Hematopoietic multipotent progenitor cell treated with erythropoietin and hydrocortisone succinate and interleukin-3 and kit ligand, for 15 days (in vitro differentiated cells): ENCODE data around the gene ELOVL4.
A peak's percentile ranks its signal among the peaks of the same experiment; 100 is the strongest.

ENCODE experiments used
- DNase-seq: peaks from one replicate; pipeline ENCODE4 v3.0.0-alpha.2; 2015; ENCODE audit warnings: low spot score

The ELOVL4 gene

DNA sequence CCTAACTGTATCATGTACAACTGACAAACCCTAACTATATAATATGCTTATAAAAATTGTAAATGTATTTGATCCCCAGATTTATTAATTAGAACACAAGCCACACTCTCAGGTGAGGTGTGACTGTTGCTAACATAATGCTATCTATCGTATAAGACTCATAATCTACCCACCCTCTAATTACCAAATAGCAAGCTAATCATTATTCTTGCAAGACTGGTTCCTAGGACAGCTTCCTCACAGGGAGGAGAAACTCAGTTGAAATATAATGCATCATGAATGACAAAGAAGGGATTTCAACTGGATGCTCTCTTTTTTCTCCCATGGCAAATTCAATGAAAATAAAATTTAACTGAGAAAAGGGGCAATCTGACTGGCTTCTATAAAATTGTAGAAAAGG lies 35.4 kb downstream of the ELOVL4 start:
- no peak for DNase-seq

DNA sequence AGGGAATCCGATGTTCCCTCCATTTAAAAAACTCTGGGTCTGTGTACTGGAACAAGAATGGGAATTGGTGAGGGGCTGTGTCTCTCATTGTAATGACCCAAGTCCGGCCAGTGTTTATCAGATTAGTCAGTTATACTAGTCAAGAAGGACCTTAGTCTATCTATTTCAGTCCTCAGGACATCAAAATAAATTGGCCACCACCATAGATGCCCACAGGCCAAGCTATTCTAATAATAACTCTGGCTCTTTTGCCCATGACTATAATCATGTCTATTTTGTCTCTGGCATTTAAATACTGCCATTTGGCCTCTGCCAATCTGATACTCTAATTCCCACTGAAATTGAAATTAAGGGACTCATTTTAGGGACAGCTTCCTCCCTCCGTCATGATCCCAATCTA lies 37.8 kb downstream of the ELOVL4 start:
- no peak for DNase-seq

DNA sequence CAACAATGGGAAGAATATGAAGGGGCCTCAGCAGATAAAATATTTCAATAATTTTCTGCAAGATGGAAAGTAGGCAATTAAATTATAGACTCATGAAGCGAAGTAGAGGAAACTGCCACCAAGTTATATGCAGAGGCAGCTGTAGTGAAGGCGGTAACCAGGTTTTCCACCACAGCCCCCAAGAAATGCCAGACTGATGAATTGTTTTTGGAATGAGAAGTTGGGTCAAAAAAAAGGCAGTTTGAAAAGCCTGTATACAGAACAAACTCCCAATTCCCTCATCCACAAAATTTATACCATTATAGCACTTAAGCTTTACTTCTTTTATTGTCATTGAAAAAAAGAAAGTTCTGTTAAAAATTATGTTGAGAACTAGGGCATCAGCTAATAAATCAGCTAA lies 45.3 kb downstream of the ELOVL4 start:
- no peak for DNase-seq

DNA sequence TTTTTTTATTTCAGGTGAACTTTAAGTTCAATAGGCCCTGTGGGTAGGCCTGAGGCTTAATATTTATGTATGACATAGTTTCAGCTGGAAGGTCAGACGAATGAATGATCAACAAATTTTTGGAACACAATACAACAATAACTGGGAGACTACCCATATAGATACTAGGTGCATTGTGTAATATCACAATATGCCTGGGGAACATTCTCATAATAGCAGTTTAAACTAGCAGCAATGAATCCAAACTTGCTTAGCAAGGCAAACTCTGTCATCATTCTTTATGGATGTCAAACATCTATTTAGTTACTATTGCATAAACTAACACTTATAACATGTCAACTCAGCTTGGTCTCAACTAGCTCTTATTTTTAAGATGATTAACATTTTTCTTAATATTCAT lies 49.3 kb downstream of the ELOVL4 start:
- DNase-seq, result no peak

DNA sequence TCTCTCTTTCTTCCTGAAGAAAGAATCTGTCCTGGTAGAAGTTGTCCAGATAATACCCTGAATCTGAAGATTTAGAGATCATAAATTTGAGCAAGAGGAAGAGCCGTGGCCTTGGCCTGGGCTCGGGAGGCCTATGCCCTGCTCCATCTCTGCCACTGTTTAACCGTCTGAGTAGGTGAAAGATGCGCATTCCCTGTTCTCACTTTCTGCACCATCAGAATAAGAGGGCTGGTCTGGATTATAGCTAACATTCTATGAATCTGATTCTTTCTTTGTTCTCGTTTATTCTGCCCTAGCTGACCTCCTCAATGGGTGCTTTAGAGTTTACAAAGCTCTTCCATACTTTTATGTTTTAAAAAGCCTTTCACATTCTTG lies 51.3 kb downstream of the ELOVL4 start:
- DNase-seq, result no peak

DNA sequence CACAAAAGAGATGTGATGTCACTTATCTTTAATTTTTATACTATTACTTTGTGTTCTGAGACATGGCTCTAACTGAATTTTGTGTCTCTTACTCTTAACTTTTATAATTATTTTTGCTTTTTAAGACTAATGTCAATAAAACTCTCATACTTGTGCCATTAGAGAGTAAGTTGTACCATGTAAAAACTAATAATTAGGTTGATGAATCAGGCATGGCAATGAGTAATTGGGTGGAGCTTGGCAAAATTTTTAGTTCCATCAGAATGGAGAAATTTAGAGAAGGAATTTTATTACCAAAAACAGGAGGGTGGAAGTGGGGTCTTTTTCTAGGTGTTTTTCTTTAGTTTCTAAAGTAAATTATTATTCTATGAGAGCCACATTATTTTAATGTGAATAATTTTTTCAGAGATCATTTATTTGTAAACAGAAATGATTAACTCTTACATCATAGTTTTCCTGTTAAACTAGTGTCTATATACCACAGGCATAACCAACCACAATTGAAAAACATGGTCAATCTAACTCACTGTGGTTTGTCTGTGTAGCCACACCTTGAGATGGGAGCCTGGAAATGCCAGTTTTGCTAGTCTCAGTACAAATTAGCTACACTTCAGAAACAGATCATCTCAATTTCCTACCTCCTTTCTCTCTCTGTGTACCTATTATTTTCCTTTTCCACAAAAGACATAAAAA lies 51.8 kb downstream of the ELOVL4 start:
- DNase-seq, result no peak

DNA sequence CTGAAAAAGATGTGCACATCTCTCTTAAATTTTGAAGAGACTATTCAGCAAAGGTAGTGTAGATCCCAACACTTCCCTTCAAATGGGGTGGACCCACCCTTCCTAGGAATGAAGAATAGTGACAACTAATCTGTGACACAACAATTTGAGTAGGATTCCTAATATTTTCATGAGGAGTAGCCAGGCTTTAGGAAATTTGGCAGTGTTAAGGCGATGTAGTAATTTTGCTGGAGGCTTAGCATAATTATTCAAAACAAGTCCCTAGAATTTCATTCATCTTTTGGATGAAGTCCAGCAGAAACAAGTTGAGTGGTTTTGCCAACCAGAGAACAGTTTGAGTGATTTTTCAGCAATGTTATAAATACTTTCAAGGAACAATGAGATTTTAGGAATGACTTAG lies 52.4 kb downstream of the ELOVL4 start:
- DNase-seq, result no peak

DNA sequence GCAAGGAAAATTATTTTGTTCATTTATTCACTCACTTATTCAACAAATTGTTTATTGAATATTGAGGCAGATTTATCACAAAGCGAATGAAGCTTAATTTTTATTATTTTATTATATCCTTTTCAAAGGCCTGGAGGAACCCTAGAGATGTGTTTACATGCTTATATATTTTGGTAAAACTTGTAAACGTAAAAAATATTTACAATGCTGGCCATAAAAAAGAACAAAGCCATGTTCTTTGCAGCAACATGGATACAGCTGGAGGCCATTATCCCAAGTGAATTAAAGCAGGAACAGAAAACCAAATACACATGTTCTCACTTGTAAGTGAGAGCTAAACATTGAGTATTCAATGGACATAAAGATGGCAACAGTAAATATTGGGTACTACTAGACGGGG lies 58.8 kb downstream of the ELOVL4 start:
- DNase-seq, result no peak

DNA sequence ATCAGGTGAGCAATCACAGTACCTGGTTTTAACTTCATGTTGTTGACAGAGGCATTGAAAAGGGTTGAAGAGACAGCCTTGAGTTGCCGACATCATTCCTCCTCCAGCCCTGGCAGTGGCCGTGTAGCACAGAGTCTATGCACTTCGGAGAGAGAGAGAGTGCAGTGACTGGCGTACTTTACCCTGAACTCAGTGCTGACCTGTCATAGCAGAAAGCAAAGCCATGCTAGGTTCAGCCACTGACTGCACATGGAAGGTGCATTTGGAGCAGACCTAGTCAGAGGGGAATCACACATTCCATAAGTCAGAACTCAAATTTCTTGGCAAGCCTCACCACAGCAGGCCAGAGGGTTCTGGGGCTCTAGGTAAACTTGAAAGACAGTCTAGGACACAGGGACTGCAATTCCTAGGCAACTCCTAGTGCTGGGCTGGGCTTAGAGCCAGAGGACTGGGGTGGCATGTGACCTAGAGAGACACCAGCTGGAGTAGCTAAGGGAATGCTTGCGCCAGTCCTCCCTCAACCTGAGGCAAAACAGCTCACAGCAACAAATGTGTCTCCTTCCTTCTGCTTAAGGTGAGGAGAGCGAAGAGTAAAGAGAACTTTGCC lies 69.1 kb downstream of the ELOVL4 start:
- no peak for DNase-seq

DNA sequence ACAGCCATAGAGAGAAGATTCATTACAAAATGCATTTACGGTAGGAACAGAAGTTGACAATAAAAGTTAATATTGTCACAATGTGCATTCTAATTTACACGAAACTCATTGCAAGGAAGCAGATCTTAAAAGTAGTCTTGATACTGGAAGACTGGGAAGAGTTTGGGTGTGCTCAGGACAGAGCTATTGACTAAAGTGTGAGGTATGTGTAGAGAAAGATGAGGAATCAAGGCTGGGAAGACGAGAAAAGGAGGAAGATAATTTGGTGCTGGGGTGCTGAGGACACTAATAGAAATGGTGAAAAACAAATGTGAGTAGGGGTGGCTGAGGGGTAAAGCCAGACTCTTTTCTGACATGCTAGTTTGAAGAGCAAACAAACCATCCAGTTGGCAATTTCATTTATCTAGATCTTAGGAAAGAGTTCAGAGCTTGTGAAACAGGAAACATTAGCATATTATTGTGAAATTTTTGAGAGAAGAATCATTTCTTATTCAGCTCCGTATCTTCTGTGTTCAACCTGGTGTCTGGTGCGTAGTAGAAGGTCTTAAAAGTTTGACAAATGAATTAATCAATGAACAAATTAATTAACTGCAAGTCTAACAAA lies 72.7 kb downstream of the ELOVL4 start:
- no peak for DNase-seq

DNA sequence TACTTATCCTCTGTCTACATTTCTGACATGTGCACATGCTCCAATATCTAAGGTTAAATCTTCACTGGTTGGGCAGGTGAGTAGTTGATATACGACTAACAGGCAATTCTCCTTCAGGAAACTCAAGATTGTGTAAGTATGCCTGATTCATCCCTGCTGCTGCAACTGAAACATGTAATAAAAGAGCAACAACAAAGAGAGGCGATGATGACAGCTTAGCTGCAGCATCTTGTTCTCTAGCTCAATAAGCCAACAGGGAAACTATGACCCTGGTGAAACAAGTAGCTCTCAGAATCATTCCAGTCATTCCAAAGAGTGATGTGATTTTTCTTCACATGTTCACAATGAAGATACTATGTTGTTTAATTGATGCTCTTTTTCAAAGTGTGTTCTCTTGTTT lies 74.4 kb downstream of the ELOVL4 start:
- DNase-seq, result no peak

DNA sequence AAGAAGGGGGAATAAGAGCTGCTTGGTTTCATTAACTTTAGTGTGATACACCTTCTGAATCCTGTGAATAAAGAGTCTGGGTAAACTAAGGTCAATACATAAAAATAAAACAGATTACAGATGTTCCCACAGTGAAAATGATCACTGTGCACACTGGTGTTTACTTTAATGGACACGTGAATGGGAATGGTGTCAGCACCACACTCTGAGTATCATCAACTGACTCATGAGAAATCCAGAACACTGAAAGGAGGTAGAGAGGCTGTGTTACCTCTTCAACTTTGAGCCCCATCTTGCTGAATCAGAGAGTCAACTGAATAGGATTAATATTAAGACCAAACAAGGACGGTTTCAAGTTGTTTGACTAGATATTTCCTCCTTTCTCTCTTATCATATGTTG lies 75.0 kb downstream of the ELOVL4 start:
- no peak for DNase-seq

DNA sequence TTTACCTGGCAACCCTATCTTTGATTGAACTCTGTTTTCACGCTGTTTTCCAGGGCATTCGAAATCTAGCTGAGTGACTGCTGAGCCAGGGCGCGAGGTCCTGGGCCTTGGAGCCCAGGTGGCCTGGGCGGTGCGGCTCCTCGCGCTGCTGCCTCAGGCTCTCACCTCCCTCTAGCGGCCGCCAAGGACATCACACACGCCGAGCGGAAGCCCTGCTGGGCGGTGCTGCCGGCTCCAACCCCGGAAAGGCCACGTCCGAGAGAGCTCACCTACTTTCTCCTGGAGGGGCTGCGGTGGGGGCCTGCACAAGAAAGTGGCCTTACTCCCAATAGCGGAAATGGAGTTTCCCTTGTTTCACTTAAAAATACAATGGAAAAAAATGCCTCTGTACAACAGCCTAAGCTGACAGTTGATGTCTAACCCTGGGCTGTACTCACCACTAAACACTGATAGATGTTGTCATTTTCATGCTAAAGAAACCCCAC lies 77.7 kb downstream of the ELOVL4 start:
- DNase-seq, result peak; percentile 73

DNA sequence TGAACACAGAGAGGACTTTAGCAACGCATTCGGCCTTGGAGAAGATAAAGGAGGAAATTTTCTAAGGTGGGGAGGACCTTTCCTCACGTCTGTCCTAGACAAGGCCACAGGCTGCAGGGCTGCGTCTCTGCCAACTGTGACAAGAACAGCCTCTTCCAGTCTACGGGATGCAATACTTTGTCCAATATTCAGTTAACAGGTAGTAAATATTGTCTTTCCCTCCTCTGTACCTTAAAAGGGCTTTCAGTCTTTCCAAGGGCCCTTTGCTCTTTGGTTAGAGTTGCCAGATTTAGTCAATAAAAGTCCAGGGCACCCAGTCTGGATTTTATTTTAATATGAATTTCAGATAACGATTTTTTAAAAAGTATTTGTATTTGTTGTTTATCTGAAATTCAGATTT lies 78.2 kb downstream of the ELOVL4 start:
- DNase-seq, result no peak

DNA sequence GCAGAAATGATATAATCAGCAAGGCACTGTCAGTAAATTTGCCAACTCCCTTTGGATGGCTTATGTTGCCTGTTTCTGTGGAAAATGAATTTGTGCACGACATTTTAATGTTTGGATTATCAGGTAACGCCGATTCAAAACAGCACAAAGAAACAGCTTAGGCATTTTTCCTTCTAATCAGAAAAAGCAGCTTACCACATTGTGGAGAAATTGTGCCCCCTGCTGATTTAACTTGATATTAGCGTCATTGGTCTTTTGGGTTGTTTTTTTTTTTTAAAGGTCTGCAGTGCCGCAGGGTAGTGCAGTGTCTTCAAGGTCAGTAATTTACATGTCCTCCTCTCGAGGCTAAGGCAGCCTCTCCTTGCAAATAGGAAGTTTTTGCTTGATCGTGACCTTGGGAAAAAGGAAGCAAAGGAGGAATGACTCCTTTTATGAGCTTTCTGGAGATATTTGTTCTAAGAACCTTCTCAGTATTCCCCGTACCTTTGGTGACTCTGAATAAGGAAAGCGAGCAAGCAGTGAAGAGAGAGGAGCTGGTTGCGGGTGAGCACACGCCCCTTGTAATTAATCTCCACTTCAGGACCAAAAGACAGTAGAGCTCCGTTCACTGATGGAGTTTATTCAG lies 79.1 kb downstream of the ELOVL4 start:
- DNase-seq, result peak; percentile 62
